Epidermal melanocyte (primary cell): Measurements from ENCODE around the gene ZNF511.

Source experiments
- DNase-seq: peaks from one replicate; pipeline ENCODE4 v3.0.0; 2011; ENCODE audit warnings: low spot score; ENCODE audit not compliant: insufficient read length

ZNF511 gene

DNA sequence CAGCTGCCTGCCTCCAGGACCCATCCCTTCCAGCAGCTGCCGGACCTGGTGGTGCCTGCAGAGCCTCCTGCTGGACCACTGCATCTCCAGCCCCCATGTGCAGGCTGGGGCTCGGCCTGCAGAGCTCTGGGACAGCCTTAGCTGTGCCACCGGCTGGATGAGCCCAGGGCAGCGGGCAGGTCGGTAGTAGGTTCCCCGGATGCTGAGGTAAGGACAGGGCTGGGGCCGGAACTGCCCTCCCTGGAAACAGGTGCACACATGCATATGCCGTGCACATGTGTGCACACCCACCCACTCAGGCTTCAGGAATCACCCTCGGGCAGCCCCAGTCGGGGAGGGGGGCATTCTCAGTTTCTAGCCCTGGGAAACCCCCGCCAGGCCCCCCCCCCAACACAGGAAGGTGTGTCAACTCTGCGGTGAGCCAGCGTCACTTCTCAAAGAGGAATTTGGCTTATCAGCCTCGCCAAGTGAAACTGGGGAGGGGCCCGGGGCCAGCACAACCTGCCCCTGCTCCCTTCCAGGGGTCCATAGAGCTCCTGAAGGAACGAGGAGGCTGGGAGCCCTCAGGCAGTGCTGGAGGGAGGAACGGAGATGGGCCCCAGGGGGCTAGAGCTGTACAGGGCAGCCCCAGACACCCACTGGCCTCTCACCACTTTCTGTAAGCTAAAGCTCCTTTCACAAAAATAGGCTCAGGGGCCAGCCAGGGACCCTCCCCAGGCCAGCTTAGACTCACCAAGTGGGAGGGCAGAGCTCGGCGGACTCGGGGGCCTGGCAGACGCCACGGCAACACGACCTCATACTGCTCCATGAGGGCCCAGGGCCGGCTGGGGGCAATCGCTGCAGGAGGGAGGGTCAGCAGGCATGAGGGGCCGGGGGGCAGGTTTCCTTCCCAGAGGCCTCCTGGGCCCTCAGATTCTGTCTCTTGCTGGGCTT is 33.7 kb upstream of the ZNF511 start:
- DNase-seq = no peak

DNA sequence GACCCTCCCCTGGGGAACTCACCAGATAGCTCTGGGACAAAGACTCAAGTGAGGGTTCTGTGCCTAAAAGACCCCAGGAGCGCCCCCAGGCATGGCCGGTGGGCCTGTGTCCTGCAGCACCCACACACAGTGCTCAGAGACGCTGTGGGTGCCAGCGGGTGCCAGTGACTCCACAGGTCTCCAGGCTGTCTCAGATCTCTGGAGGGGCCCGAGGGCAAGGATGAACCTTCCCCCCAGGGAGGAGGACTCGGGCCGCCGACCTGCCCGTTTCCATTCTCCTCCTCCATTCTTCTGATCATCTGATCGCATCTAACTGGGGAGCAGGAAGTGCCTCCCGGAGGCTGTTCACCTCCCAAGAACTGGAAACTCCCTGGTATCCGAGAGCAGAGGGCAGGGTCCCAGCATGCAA is 33.0 kb upstream of the ZNF511 start:
- DNase-seq = no peak

GRCh38 chr10:133276100-133276434 is 32.6 kb upstream of the ZNF511 start:
- DNase-seq = no peak

GRCh38 chr10:133276435-133277201 is 32.1 kb upstream of the ZNF511 start, which contains the start of gene ADAM8:
ADAM8 (minus strand) TSS chr10:133276868; CDS start chr10:133276817, 51 bp downstream.
- DNase-seq = peak; percentile 62

GRCh38 chr10:133277277-133277992 is 31.3 kb upstream of the ZNF511 start:
- no peak for DNase-seq

GRCh38 chr10:133277993-133278576 is 30.6 kb upstream of the ZNF511 start:
- no peak for DNase-seq

GRCh38 chr10:133278577-133279265 is 30.0 kb upstream of the ZNF511 start:
- DNase-seq = no peak

- DNase-seq = no peak
These were observed 29.1 kb upstream of the ZNF511 start for GRCh38 chr10:133279326-133280226.

GRCh38 chr10:133280391-133281059 is 28.2 kb upstream of the ZNF511 start:
- DNase-seq = no peak

- no peak for DNase-seq
These were observed 27.6 kb upstream of the ZNF511 start for GRCh38 chr10:133281084-133281483.

DNA sequence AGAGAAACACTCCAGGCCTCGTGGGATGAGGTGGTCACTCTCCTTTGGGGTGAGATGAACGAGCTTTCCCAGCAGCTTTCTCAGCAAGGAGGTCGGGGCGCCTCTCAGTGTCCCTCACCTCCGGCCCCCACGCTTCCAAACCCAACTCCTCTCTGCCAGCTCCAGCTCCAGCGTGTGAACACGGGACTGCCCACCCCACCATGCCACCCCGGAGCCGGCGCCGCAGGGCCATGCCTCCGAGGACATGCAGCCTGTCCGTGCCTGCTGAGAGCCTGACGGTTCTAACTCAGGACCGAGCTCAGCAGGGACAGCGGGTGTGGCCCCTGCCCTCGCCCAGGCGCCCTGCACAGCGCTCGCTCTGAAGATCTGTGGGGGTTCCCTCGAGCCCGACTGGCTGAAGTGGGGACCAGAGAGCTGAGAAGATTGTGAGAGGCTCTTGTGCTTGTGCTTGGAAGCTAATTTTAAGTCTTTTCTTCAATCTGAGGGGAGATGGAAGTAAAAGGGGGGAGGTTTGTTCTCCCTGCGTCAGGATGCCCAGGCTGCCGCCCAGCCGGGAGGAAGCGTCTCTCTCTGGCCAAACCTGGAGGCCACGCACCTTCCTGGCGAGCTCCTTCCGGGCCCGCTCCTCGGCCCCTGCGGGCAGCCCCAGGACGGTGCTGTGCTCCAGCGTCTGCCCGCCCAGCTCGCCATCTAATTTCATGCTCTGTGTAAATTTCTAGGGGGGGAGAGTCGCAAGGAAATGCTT is 26.9 kb upstream of the ZNF511 start:
- no peak for DNase-seq

DNA sequence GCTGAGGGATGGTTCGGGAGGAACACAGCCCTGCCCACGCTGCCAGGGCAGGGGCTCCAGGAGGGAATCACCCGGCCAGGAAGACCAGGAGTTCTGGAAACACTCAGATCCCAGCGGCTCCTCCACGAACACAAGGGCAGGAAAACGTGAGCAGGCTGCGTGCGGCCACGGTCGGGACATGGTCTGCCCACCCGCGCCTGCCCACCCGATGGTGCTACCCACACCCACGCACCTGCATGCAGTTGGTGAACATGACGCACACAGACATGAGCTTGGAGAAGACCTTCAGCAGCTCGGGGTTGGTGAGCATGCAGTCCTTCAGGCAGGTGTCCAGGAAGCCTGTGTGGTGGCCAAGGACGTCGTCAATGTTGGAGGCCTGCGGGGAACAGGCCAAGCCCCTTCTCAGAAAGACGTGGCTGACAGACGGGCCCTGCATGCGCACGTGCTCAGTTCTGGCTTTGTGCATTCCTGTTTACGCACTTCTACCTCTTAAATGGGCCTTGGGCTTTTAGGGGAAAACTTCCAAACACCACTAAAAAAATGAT is 25.8 kb upstream of the ZNF511 start:
- no peak for DNase-seq

DNA sequence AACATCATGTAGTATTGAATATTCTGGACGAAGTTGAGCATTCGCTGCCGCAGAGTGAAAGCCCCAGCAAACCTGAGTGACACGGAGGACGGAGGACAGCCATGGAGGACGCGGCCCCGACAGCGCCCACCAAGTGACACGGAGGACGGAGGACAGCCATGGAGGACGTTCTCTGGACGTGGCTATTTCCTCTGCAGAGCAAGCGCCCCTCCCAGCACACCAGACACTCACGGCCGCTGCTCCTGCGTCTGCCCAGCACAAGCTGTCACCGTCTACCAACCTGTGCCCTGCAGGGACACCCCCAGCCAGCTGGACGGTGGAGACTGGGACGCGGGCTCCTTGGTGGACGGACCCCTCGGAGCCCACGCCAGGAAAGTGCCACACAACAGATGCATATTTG is 24.8 kb upstream of the ZNF511 start:
- no peak for DNase-seq

- no peak for DNase-seq
These were observed 23.5 kb upstream of the ZNF511 start for GRCh38 chr10:133285217-133285616.

- no peak for DNase-seq
These were observed 22.3 kb upstream of the ZNF511 start for GRCh38 chr10:133286366-133286765.

GRCh38 chr10:133287832-133288500 is 20.7 kb upstream of the ZNF511 start:
- no peak for DNase-seq

- DNase-seq = no peak
These were observed 19.0 kb upstream of the ZNF511 start for GRCh38 chr10:133289761-133290160.
